Ishikawa (cell line): ENCODE results near the gene PRR12.

Source experiments
- EP300 ChIP-seq: IDR thresholded peaks from 2 replicates; pipeline ENCODE4 v1.6.1; 2012; ENCODE audit warnings: borderline replicate concordance
- REST ChIP-seq: IDR thresholded peaks from 2 replicates; pipeline ENCODE4 v1.6.1; 2012; ENCODE audit warnings: low read depth, mild to moderate bottlenecking
- TAF1 ChIP-seq: IDR thresholded peaks from 2 replicates; pipeline ENCODE4 v1.6.1; 2012; ENCODE audit warnings: low read depth, mild to moderate bottlenecking

GRCh38 chr19:49616945-49617344 lies 26.0 kb downstream of the PRR12 start:
- TF ChIP-seq TAF1 = no peak
- no peak for TF ChIP-seq EP300
- no peak for TF ChIP-seq REST
